NCI-H128 (cell line): ENCODE measurements around the gene HIBADH.
"Not testable (repeated sequence)": the region's sequence is repeated elsewhere in the genome, so short reads cannot be mapped to it uniquely, and the experiment has no call there.

Source experiments
- DNase-seq: peaks from one replicate; lab custom pipeline; 2025; ENCODE audit not compliant: unreplicated experiment; lab: John Stamatoyannopoulos, UW

Gene HIBADH

DNA sequence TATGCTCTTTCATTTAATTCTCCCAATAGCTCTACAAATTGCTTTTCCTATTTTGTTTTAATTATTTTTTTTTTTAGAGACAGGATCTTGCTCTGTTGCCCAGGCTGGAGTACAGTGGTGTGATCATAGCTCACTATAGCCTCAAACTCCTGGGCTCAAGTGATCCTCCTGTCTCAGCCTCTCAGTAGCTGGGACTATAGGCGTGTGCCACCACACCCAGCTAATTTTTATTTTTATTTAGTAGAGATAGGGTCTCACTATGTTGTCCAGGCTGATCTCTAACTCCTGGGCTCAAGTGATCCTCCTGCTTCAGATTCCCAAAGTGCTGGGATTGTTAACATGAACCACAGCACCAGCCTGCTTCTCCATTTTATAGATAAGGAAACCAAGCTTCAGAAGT lies 151.3 kb downstream of the HIBADH start:
- not testable (repeated sequence) for DNase-seq

DNA sequence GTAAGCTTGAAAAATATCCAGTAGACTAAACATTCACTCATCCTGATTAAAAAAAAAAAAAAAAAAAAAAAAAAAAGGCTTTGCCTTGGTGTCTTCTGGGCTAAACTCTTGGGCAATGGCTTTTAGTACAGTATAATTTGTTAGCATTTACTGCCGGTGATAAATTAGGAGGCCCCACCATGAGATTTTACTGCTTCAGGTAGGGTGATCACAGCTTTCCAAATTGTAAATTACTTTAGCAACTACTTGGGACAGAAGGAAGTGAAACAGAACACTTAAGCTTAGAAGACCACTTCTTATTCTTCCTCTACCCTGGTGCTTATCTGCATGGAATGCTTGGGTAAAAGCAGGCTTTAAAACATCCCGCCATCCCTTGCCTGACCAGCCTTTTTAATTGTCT lies 152.1 kb downstream of the HIBADH start:
- no peak for DNase-seq

DNA sequence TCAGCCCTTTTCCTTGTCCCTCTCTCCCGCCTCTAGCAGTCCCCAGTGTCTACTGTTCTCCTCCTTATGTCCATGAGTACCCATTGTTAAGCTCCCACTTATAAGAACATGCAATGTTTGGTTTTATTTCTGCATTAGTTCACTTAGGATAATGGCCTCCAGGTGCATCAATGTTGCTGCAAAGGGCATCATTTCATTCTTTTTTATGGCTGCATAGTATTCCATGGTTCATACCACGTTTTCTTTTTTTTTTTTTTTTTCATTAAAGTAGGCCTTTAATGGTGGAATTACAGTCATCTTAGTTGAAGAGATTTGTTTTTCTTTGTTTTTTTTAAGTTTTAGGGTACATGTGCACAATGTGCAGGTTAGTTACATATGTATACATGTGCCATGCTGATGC lies 160.8 kb downstream of the HIBADH start:
- not testable (repeated sequence) for DNase-seq

DNA sequence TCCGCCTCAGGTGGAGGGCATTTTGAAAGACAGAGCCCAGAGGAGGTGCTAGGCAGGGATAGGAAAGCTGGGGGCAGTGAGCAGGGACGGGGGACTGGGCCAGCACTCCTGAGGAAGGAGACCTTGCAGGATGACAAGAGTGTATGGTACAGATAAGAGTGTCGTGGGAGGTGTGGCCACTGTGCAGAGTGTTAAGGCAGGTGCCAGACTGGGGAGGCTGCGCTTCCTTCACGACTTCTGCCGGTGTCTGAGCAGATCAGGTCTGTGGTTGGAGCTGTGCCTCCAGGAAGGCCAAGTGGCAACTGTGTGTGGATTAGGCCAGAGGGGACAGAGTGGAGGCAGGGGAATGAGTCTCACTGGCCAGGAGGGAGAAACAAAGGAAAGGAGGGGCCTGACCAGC lies 161.7 kb downstream of the HIBADH start:
- DNase-seq = no peak

DNA sequence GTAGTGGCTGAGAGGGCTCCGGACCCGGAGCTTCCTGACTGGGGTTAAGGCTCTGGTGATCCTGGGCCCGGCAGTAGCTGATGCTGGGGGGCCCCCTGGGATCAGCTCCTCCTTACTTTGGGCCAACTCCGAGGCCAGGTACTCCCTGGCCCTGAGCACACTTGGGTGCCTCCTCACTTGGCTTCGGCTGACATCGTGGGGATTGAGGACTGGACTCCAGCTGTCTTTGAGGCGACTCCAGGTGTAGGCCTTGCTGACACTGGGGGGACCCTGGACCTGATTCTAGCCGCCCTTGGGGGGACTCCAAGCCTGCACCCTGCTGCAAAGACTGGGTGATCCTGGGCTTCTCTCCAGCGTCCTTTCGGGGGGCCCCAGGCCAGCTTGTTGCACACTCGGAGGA lies 170.5 kb downstream of the HIBADH start:
- DNase-seq = no peak

DNA sequence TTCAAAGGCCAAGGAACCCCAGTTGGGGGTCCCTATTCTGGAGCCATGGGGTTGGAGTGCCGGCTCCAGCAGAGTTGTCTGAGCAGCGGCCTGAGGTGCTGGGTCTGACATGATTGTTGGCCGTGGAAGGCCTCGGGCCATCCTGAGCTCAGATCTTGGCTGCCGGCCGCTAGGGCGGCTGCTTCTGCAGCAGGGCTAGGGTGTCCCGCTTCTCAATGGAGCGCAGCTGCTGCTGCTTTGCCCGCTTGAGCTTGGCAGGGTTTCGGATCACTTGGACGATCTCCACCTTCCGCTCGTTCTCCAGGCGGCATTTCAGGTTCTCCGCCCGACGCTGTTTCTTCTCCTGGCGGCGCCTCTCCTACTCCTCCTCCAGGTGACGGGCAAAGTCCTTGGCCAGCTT lies 171.1 kb downstream of the HIBADH start:
- no peak for DNase-seq

DNA sequence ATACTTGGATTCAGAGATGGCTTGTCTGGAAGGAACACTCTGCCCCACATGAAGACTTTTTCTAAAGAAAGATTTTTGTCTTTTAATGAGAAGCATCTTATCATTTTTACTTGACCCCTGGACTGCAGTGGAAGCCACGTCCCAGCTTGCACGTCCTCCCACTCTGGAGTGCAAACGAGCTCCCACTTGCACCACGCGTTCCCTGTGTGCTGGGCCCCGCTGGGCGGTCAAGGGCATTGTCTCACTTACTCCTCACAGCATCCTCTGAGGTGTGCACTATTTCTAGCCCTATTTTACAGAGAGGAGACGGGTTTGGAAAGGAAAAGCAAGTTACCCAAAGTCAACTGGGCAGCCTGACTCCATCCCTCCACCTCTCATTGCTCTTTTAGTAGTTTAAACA lies 175.2 kb downstream of the HIBADH start:
- no peak for DNase-seq

DNA sequence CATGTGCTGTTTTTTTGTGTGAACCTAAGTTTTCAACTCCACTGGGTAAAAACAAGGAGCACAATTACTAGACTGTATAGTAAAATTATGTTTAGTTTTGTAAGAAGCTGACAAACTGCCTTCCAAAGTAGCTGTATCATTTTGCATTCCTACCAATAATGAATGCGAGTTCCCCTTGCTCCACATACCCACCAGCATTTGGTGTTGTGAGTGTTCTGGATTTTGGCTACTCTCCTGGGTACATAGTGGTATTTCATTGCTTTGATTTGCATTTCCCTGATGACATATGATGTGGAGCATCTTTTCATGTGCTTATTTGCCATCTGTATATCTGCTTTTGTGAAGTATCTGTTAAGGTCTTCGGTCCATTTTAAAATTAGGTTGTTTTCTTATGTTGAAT lies 178.2 kb downstream of the HIBADH start:
- no peak for DNase-seq

DNA sequence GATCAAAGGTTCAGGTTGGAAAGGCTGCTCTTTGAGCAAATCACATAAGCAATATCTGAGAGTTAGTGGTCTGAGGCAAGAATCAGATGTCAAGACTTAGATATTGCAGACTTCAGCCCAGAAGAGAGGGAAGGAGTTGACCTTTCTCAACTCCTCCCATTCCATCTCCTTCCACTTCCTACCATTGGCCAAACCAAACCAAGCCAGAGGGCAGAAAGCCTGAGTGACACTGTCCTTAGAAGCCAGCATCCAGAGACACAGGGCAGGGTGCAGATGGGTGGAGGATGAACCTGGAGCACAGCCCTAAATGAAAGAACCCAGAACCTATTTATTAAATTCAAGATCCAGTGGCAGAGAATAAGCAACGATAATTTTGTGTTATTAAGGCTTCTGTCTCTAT lies 180.5 kb downstream of the HIBADH start:
- DNase-seq = no peak

DNA sequence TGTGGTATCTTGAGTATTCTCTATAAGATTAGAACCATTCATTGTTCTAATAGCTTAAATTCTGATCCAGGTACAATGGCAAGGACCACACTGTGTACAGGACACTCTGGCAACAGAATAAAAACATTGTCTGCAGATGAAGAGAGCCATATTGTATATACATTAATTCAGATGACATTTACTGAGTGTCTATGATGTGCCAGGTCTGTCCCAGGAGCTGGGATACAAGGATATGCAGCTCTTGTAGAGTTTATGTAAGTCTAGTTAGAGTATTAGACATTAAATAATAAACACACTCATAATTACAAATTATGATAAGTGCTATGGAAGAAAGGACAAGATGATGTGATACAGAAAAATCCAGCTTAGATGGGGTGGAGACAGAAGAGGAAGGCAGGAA lies 184.1 kb downstream of the HIBADH start:
- no peak for DNase-seq

DNA sequence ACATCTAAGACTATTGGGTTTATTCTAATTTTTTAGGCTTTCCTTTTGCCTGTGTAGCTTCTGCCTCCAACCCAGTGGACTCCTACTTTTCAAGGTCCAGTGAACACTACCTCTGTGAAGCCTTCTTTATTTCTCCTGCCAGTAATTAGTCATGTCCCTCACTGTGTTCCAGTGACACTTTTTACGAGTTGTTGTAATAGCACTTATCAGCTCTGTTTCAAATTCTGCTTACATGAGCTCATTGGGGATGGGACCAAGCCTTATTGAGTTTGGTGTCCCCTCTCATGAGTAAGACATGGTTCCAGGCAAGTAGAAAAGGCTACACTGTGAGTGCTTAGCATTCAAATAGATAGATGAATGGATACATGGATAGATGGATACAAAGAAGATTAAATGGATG lies 184.6 kb downstream of the HIBADH start:
- DNase-seq = no peak

DNA sequence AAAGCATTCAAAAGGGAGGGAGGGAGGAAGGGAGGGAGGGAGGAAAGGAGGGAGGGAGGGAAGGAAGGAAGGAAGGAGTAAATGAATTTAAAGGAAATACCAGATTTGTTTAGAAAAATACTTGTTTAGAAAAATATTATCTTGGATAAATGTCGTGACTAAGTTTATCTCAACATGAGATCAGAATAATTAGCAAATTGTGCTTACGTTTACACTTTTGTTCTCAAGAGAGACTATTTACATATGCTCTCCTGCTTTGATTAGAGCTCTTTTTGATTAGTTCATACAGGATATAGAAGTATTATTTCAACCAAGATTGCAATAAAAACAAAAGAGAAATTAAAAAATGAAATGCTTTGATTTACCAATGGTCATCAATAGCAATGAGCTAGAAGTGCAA lies 186.2 kb downstream of the HIBADH start:
- no peak for DNase-seq
